ENCODE measurements around the gene RRBP1. TPM values are rescaled to one million over a fixed set of nuclear protein-coding genes. Genes with fewer than 3 reads are reported as not detected.

The RRBP1 gene
- total RNA-seq, 4 donors from 2014 or later = 33.7 to 57.7 (median 43.2) TPM

- no peak for DNase-seq (ENCODE audit: low spot score in 2 of 2)
- H3K4me3 ChIP-seq (ENCODE audit: low read depth, poor library complexity, severe bottlenecking) = no peak overlapping the region
- WGBS, 2 donors = 59 to 69% methylated on average over 5 of the region's 5 CpGs
- TF ChIP-seq POLR2A (IDR thresholded peaks at IDR 0.05) (no peak), CTCF (IDR thresholded peaks at IDR 0.05) (no peak)
- intact Hi-C loops (cut with DNase I; ENCODE audit: low total_unique reads) = no loop called here
These were observed 76.8 kb downstream of the RRBP1 start for GRCh38 chr20:17605131-17605660.

GRCh38 chr20:17602493-17602892, 79.5 kb downstream of the RRBP1 start:
- no peak overlapping the region for H3K4me3 ChIP-seq (ENCODE audit: low read depth, poor library complexity, severe bottlenecking)
- WGBS, 2 donors = 93 to 97% methylated on average over 4 of the region's 4 CpGs
- no peak for DNase-seq (ENCODE audit: low spot score in 2 of 2)
- no peak for TF ChIP-seq POLR2A (IDR thresholded peaks at IDR 0.05)
- intact Hi-C loops (cut with DNase I; ENCODE audit: low total_unique reads) = no loop called here

GRCh38 chr20:17601957-17602356, 80.1 kb downstream of the RRBP1 start:
- no peak for TF ChIP-seq CTCF (IDR thresholded peaks at IDR 0.05)
- TF ChIP-seq POLR2A (IDR thresholded peaks at IDR 0.05) = no peak
- 80 to 91% methylated on average over 4 of the region's 4 CpGs for WGBS, 2 donors
- no peak for DNase-seq (ENCODE audit: low spot score in 2 of 2)
- intact Hi-C loops (cut with DNase I; ENCODE audit: low total_unique reads) = no loop called here
- H3K4me3 ChIP-seq (ENCODE audit: low read depth, poor library complexity, severe bottlenecking) = no peak overlapping the region

GRCh38 chr20:17598013-17598550, 84.0 kb downstream of the RRBP1 start:
- H3K4me3 ChIP-seq (ENCODE audit: low read depth, poor library complexity, severe bottlenecking) = no peak overlapping the region
- no peak for DNase-seq (ENCODE audit: low spot score in 2 of 2)
- intact Hi-C loops (cut with DNase I; ENCODE audit: low total_unique reads) = no loop called here
- TF ChIP-seq POLR2A (IDR thresholded peaks at IDR 0.05) = no peak
- no peak for TF ChIP-seq CTCF (IDR thresholded peaks at IDR 0.05)
- 77 to 88% methylated on average over 1 of the region's 1 CpG for WGBS, 2 donors

GRCh38 chr20:17595856-17596255, 86.2 kb downstream of the RRBP1 start:
- H3K4me3 ChIP-seq (ENCODE audit: low read depth, poor library complexity, severe bottlenecking) = no peak overlapping the region
- no peak for DNase-seq (ENCODE audit: low spot score in 2 of 2)
- WGBS, 2 donors = 80 to 85% methylated on average over 2 of the region's 2 CpGs
- TF ChIP-seq CTCF (IDR thresholded peaks at IDR 0.05) (no peak), POLR2A (IDR thresholded peaks at IDR 0.05) (no peak)
- intact Hi-C loops (cut with DNase I; ENCODE audit: low total_unique reads) = no loop called here

GRCh38 chr20:17594443-17594842, 87.6 kb downstream of the RRBP1 start:
- intact Hi-C loops (cut with DNase I; ENCODE audit: low total_unique reads) = no loop called here
- TF ChIP-seq CTCF (IDR thresholded peaks at IDR 0.05) (no peak), POLR2A (IDR thresholded peaks at IDR 0.05) (no peak)
- DNase-seq (ENCODE audit: low spot score in 2 of 2) = peak in 1 of 2 donors; percentile 67
- no peak overlapping the region for H3K4me3 ChIP-seq (ENCODE audit: low read depth, poor library complexity, severe bottlenecking)

Measured in lower leg skin (tissue), 4 donors.